ENCODE results near the gene PARVA.

Gene PARVA

DNA sequence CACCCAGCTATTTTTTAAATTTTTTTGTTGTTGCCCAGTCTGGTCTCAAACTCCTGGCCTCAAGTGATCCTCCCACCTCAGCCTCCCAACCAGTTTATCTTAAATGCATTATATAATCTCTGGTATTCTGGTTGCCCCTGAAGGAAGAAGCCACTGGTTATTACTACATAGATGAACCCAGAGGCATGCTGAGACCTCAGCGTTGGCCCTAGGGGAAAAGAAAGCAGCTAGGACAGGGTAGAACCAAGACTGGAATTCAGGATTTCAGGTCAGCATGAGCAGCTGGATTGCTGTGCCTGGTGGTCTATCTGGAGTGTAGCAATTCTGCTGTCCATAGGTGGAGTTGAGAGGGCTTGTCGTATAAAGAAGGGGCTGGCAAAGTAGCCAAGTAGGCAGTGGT is 67.2 kb downstream of the PARVA start:
- in situ Hi-C loops (cut with MboI; ENCODE audit: low pct_unique_long_range_greater_than_20kb, low sequenced_read_pairs, unreplicated experiment): no loop called here
- TF ChIP-seq, protein P1, sequence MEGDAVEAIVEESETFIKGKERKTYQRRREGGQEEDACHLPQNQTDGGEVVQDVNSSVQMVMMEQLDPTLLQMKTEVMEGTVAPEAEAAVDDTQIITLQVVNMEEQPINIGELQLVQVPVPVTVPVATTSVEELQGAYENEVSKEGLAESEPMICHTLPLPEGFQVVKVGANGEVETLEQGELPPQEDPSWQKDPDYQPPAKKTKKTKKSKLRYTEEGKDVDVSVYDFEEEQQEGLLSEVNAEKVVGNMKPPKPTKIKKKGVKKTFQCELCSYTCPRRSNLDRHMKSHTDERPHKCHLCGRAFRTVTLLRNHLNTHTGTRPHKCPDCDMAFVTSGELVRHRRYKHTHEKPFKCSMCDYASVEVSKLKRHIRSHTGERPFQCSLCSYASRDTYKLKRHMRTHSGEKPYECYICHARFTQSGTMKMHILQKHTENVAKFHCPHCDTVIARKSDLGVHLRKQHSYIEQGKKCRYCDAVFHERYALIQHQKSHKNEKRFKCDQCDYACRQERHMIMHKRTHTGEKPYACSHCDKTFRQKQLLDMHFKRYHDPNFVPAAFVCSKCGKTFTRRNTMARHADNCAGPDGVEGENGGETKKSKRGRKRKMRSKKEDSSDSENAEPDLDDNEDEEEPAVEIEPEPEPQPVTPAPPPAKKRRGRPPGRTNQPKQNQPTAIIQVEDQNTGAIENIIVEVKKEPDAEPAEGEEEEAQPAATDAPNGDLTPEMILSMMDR (IDR thresholded peaks at IDR 0.05; ENCODE audit: extremely low read depth, insufficient read depth, missing control alignments): no peak
- DNase-seq (ENCODE audit: low spot score): no peak

DNA sequence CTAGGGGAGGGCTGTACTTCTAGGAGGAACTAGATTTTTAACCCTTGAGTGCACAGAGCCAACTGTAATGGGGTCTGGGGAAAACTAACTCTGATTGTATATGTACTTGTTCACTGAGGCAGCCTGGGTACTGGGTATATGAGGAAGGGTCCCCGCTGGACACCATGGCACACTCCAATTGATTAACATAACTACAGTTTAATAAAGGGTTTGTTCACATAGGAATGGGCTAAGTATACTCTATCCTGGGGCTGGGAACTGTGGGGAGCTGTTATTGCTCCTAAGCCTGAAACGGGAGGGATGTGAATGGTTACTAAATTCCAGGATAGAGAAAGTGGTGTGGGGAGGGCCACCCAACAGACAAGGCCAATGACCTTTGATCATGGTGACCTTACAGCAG is 67.6 kb downstream of the PARVA start:
- in situ Hi-C loops (cut with MboI; ENCODE audit: low pct_unique_long_range_greater_than_20kb, low sequenced_read_pairs, unreplicated experiment): no loop called here
- TF ChIP-seq, protein P1 (IDR thresholded peaks at IDR 0.05; ENCODE audit: extremely low read depth, insufficient read depth, missing control alignments): no peak
- no peak for DNase-seq (ENCODE audit: low spot score)

DNA sequence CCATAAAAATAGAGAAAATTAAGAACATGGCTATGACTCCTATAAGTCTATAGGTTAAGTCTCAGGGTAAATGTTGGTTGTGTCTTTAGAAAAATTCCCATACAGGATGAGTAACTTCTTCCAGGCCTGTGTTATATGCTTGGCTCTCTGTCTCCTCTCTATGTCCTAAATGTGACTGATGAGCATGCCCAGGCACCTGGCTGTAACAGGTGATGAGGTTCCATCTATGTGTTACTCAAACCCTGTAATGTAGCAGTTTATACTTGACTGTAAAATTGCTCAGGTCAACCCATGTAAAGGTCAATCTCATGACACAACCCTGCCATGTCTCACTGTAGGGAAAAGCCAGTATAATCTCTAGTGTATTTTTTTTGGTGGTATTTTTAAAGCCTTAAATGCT is 69.5 kb downstream of the PARVA start:
- in situ Hi-C loops (cut with MboI; ENCODE audit: low pct_unique_long_range_greater_than_20kb, low sequenced_read_pairs, unreplicated experiment): no loop called here

DNA sequence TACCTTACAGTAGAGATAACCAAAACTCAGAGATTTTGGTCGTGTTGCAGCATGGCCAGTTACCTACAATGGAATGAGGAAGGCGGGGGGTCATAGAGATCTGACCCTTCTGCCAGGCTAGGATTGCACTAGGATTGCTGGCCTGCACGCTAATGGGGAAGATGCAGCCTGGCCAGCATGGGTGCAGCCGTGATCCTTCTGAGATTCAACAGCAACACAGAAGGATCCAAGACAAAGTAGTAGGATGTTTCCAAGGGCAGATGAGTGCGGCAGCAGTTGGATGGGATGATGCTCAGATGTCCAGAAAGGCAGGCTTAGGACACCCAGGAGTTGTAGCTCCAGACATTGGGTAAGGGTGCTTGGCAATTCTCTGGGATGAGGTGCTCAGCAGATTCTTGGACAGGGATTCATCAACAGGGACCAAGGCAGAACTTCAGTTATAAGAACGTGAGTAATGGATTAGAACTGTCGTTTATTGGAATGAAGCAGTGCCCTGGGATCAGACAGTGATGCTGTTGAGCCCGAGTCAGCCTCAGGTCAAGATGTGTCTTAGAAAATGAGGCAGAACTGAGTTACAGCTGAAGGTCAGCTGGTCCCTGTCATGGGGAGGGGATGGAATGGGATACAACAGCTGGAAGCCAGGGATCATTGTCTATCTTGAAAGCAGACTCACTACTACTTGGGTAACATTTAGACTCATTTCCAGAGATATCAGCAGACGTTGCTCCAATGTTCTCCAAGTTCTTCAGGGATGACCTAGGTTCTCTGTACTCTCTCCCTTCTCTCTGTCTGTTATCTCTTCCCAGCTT is 71.0 kb downstream of the PARVA start:
- in situ Hi-C loops (cut with MboI; ENCODE audit: low pct_unique_long_range_greater_than_20kb, low sequenced_read_pairs, unreplicated experiment): no loop called here
- TF ChIP-seq, protein P1 (IDR thresholded peaks at IDR 0.05; ENCODE audit: extremely low read depth, insufficient read depth, missing control alignments): no peak
- DNase-seq (ENCODE audit: low spot score): no peak

More for the DNA sequence above, 69.5 kb downstream of the PARVA start:
- no peak for DNase-seq (ENCODE audit: low spot score)
- TF ChIP-seq, protein P1 (IDR thresholded peaks at IDR 0.05; ENCODE audit: extremely low read depth, insufficient read depth, missing control alignments): no peak

DNA sequence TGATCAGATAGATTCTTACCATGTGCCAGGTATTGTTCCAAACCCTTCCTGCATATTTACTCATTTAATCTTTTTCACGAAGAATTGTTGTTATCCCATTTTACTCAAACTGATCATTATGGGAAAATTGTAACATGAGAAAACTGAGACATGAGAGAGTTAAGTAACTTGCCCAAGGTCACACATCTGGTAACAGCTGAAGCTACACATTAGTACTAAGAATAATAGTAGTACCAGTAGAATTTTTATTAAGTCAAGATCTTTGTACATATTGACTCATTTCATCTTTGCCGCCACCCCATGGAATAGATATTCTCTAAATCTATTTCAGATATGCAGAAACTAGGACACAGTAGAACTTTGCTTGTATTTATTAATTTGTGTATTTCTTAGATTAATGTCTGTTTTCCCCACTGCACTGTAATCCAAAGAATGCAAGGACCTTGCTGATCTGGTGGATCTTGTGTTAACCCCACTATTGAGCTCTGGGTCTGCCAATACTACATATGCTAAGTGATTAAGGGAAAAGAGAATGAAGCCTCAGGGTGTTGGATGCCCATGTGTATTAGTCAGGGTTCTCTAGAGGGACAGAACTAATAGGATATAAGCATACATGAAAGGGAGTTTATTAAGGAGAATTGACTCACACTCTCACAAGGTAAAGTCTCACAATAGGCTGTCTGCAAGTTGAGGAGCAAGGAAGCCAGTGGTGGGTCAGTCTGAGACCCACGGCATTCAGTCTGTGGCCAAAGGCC is 72.8 kb downstream of the PARVA start:
- in situ Hi-C loops (cut with MboI; ENCODE audit: low pct_unique_long_range_greater_than_20kb, low sequenced_read_pairs, unreplicated experiment): no loop called here
- TF ChIP-seq, protein P1 (IDR thresholded peaks at IDR 0.05; ENCODE audit: extremely low read depth, insufficient read depth, missing control alignments): no peak
- DNase-seq (ENCODE audit: low spot score): no peak

DNA sequence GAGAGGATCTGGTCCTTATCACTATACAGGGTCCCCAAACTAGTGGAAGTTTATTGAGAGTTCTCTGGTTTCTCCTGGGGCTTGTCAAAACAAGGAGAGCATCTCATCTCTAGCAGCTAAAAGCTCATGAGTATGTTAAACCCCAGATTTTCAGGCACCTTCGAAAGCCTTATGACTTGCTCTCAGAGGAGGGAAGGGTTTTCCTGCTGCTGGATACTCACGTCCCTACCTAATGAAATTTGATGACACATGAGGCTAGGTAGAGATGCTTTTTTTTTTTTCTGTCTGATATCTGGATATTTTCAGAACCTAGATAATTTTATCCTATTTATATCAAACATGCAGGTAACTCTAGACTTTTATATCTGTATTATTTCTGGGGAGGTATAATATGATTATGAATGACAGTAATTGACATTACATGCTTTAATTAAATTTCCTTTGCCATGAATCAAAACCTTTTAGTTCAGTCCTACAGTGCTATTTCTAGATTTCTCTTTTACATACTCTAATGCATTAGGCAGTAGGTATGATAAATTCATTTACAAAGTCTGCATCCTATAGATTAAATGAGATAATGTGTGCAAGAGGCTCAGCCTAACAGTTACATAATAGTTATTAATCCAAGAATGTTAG is 73.9 kb downstream of the PARVA start:
- in situ Hi-C loops (cut with MboI; ENCODE audit: low pct_unique_long_range_greater_than_20kb, low sequenced_read_pairs, unreplicated experiment): no loop called here
- TF ChIP-seq, protein P1 (IDR thresholded peaks at IDR 0.05; ENCODE audit: extremely low read depth, insufficient read depth, missing control alignments): no peak
- no peak for DNase-seq (ENCODE audit: low spot score)
